NCI-H748 (cell line): ENCODE measurements around the gene PAPOLB.
A peak's percentile ranks its signal among the peaks of the same experiment; 100 is the strongest.

ENCODE experiments used
- DNase-seq: peaks from one replicate; lab custom pipeline; 2025; ENCODE audit not compliant: unreplicated experiment; lab: John Stamatoyannopoulos, UW

PAPOLB gene

DNA sequence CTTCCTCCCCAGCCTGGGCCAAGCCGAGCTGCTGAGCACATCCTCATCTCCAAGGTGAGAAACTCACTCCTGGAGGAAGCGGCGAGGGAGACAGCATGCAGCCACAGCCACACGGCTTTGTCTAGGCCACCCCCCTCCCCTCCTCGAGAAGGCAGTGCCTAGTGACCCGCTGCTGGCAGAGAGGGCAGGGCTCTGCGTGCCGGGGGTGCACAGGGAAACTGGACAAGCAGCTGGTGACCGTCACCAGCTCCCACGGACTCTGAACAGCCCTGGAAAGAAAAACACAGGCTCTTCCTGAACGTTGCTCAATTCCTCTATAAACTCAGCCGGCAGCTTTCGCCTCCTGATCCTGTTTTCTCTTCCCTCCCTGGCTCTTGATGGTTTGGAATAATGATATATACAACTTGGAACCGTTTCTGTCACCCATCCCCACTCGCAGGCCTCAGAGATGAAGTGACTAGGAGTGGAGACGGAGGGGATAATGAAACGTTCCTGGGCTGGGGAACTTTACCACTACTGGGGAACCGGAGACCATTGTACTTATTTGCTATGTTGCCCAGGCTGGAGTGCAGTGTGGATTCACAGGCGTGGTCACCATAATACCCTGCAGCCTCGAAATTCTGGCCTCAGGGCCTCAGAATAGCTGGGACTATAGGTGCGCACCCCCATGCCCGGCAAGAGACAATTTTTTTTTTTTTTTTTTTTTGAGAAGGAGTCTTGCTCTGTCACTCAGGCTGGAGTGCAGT is 19.3 kb downstream of the PAPOLB start:
- DNase-seq = no peak

DNA sequence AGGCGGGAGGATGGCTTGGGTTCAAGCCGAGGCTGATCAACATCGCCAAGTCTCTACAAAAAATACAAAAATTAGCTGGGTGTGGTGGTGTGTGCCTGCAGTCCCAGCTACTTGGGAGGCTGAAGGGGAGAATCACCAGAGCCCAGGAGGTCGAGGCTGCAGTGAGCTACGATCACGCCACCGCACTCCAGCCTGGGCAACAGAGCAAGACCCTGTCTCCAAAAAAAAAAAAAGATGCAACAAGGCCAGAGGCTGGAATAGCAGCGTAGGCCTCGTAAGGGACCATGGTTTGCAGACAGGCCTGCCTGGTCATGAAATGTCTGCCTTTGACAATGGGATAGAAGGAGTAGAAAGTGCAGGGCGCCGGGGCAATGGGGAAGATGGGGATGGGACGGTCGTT is 20.0 kb downstream of the PAPOLB start:
- no peak for DNase-seq

GRCh38 chr7:4841007-4841784 is 20.6 kb downstream of the PAPOLB start:
- no peak for DNase-seq

- no peak for DNase-seq
Measured at GRCh38 chr7:4840079-4840501, 21.7 kb downstream of the PAPOLB start.

DNA sequence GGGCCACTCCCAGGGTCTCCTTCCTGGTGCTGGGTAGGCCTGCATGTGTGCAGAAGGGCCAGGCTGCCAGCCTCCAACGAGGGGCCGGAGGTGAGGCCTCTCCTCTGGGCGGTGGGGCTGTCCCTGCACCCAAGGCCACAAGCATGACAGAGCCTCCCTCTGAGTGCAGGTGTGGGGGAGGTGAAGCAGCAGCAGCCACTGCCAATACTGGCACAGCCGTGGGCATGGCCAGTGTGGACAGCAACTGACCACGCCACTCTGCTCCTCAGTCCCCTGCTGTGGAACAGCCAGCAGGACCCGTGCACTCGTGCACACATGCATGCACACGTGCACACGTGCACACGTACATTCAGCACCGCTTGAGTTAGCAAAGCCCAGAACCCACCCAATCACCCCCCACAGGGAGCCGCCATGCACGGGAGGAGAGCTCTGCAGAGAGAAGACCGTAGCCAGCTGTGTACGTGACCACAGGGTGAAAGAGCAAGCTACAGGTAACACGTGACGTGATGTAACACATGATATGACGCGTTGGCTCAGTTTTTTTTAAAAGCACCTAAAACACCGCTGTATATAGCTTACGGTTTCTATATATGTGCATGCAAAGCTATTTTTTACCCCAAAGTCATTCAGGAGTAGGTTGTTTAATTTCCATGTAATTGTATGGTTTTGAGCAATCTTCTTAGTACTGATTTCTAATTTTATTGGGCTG is 23.1 kb downstream of the PAPOLB start:
- DNase-seq = no peak

DNA sequence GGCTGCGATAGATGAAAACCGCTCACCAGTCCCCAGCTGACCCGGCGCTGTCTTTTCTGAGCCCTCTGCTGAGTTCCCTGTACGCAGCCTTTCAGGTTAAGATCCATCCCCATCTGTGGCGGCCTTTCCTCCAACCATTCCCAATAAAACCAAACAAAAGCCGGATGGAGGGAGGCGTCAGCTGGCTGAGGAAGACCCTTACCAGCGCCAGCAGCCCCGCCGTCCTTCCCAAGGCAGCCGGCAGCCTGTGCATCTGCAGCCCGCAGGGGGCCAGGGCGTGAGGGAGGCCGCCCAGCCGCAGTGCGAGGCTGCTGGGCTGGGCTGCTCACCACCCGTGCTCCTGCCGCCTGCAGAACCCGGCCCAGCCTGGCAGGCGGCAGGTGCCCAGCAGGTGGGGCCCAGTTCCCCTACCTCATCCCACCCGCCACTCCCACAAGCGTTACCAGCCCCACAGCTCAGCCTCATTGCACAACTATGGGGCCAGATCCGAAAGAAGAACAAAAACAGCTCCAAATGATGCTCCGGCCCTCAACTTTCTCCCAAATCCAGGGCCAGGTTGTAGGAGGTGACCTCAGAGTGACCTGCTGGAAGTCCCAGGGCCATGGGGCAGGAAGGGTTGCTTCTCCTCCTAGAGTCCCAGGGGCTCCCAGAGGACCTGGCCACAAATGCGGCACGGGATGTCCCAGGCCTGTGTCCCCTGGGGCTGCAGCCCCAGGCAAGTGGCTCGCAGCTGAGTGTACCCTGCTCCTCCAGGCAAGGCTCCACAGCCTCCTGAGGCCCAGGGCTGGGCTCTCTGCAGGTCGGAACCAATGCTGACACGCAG is 23.8 kb downstream of the PAPOLB start:
- peak; percentile 60 for DNase-seq

DNA sequence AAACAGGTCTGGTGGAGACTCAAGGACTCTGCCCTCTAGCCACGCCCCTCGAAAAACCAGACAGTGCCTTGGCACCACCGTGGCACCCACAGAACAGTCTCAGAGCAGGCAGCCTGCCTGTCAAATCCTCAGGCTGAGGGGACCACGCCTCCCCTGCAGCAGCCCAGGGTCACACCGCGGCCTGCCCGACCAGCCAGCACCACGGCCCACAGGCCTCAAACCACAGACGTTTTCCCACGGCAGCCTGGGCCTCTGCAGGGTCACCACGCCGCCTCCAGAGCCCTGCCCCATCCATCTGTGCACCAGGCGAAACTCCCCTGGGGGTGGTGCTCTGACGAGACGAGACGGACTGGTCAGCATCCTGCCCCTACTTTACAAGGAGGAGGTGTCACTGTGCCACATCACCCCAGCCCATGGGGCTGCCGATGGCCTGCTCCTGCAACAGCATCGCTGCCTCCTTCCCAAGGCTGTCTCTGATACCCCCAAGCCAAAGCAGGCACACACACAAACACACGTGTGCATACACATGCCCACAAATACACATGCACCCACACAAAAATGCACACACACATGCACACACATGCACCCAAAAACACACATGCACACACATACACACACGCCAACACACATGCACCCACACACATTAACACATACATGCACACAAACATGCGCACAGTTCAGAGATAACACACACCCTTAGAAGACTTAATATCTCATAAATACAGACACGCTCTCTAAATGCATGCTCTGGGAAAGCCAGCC is 24.6 kb downstream of the PAPOLB start:
- DNase-seq = no peak

GRCh38 chr7:4836206-4836661 is 25.6 kb downstream of the PAPOLB start:
- DNase-seq = no peak

- DNase-seq = no peak
Measured at GRCh38 chr7:4835398-4836205, 26.2 kb downstream of the PAPOLB start.

DNA sequence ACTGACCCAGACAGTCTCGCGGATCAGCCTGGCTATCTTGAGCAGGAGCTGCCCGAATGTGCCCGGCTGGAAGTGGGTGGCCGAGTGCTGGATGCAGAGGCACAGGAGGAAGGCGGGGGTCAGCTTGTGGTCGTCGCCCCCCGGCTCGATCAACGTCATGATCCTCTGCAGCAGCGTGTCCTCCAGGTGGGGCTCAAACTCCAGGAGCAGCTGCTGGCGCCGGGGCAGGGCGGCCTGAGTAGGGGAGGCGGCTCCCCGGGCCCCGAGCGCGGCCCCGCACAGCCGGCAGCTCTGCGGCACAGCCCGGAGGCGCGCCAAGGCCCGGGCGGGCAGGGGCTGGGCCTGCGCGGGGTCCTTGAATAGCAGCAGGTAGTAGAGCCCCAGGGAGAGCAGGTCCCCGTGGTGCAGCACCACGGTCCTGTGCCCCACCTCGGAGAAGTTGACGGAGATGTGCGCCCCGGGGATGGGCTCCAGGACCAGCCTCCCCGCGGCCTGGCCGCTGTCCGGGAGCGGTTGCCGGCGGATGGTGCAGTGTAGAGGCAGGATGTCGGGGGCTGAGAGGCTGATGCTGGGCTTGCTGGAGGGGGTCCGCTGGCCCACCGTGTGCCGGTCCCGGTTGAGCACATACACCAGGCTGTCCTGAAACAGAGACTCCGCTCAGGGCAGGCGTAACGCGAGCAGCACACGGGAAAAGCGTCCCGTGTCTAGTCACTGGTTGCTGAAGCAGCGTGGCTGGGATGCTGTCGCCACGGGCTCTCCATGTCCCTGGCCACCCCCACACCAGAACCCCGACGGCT is 27.0 kb downstream of the PAPOLB start:
- no peak for DNase-seq

GRCh38 chr7:4833691-4834600 is 27.9 kb downstream of the PAPOLB start:
- no peak for DNase-seq

DNA sequence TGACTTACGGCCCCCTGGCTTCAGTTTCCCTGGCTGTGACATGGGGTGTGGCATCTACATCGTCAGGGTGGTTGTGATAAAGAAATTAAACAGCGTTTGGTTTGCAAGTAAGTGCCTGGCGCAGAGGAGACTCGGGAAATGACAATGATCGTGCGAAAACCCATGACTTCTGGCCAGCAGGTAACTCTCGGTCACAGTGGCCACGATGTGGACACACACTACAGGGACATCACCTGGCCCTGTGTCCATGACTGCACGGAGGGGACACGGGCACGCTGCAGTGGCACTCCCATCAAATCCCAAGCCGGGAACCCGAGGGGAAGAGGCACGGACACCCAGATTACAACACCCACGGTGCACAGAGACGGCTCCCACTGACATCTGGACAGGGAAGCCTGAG is 28.7 kb downstream of the PAPOLB start:
- DNase-seq = no peak

DNA sequence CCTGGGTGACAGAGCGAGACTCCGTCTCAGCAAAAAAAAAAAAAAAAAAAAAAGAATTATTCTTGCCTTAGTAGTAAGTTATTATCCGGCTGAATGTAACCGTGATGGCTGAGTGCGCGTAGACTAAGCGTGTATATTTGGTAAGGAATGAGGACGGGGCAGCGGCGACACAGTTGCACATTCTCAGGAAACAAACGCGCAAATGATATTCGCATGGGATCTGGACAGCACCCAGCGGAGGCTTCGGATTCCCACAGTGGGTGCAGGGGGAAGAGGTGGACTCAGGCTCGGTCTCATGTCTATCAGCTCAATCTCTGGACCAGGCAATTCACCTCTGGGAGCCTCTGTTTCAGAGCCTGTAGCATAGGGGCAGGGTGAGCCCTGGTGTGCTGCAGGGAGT is 29.1 kb downstream of the PAPOLB start:
- DNase-seq = no peak

DNA sequence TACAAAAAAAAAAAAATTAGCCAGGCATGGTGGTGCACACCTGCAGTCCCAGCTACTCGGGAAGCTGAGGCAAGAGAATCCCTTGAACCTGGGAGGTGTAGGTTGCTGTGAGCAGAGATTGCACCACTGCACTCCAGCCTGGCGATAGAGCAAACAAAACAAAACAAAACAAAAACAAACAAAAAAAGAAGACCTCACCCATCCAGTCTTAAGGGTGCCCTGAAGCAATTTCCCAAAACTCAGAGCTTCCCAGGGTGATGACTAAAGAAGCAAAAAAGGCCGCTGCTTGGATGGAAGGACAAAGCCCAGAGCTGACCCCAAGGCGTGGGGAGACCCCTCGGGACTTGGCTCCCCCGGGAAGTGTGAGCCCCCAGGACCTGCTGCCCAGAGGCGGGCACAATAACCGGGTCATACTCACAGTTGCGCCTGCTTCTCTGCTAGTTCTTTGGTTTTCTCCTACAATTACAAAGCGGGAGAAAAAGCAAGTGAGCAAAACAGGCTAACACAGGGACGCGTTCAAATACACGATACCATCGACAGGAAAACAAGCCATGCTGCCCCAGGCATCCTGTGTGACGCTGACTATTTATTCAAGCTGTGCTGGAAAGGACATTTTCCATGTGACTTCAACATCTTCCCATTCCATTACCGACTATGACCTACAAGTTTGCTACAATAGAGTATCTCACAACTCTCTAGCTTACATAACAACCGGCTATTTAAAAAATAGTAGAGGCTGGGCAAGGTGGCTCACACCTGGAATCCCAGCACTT is 29.9 kb downstream of the PAPOLB start:
- no peak for DNase-seq

GRCh38 chr7:4830176-4830575 is 31.7 kb downstream of the PAPOLB start:
- peak; percentile 52 for DNase-seq

DNA sequence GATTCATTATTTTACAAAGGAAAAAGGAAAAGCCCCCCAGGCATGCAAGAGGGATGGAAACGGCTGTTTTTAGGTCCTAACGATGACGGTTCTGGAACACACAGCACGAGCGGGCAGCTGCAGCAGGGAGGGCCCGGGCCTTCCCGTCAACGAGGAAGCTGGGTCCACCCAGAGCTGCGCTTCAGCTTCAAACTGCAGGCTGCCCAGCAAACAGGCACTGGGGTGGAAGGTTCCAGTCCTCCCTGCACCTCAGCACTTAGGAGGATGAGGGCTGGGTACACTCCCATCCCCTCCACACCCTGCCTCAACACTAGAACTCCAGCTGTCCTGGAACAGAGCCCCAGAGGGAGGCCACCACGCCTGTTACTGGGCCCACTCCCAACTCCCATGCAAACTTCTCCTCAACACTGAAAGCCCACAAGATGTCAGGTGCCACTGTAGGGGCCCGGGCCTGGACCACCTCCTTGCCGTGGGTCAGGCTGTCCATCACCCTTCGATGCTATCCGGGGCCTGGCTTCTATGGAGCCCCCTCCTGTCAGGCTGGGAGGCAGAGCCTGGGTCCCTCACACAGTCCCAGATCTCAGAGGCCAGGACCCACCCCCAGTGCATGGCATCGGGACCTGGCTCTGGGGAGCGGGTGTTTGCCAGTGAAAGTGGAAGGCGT is 33.0 kb downstream of the PAPOLB start:
- DNase-seq = no peak
